ENCODE data around the gene SDE2.

SDE2 gene

DNA sequence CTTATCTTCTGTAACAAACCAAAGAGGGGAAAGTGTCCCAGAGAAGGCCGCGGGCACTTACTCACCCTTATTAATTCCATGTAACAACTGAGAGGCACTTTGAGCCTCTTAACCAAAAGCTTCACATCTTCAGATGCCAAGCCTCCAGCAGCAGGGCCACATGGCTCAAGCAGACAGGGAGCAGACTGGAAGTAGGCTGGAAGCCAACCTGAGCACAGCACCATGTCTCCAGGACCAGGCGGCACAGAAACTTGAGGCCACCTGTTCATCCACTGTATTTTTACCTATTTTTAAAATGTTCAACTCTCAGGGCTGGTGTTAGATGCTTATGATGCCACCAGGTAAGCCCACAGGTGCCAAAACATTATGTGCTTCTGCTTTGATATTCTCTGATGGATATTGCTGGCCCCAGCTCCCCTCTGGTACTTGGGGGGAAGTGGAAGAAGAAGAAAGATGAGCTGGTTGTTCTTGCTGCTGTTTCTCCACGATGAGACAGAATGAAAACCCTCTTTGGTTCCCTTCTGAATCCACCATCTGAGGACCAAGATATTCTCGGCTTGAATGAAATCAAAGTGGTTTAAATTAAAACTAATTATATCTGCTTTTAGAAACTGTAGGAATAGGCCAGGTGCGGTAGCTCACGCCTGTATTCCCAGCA is 30.6 kb upstream of the SDE2 start:
- Histone ChIP-seq H3K36me3 (replicated peaks) (no peaks in the 10 kb centered on the region), H3K27me3 (replicated peaks) (no peaks in the 10 kb centered on the region), H3K27ac (no peak overlapping the region), H3K4me3 (ENCODE audit: low read depth, low read length) (no peak overlapping the region)
- in situ Hi-C loops (cut with HindIII; ENCODE audit: low pct_ligation_motif_present, low sequenced_read_pairs) = no loop called here
- no peak for TF ChIP-seq CTCF (IDR thresholded peaks at IDR 0.05; ENCODE audit: low read depth, low read length, missing control alignments)
- no peak for DNase-seq

GRCh38 chr1:226029093-226029496 is 30.0 kb upstream of the SDE2 start:
- Histone ChIP-seq H3K36me3 (replicated peaks) (no peaks in the 10 kb centered on the region), H3K4me3 (ENCODE audit: low read depth, low read length) (no peak overlapping the region), H3K27ac (no peak overlapping the region), H3K27me3 (replicated peaks) (no peaks in the 10 kb centered on the region)
- TF ChIP-seq CTCF (IDR thresholded peaks at IDR 0.05; ENCODE audit: low read depth, low read length, missing control alignments) = no peak
- in situ Hi-C loops (cut with HindIII; ENCODE audit: low pct_ligation_motif_present, low sequenced_read_pairs) = no loop called here
- DNase-seq = no peak

DNA sequence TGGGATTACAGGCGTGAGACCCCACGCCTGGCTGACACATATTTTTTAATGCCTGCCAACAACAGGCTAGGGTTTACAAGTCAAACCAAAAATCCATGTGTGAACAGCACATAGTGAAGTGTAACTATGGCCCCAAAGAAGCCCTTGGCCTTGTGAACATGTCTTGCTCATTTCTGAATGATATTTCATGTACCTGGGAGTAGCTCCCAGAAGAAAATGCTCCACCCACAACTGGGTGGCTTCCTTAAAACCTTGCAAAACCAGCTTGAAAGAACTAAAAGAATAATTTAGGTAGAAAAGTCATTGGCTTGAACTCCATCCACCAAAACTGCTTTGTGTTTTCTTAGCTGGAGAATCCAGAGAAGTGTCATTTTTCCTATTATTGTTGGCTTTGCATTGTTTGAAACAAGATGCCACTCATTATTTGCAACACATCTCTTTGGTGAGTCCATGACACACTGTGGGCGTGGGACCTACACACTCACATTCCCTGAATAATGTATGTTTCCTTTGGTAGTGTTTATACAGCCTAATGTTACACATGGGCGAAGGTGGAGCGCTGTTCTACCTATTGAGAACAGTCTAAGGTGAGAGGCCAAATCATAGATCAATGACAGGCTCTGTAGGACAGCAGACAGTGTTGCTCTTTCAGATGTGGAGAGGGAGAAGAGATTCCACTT is 28.5 kb upstream of the SDE2 start:
- no peak overlapping the region for H3K27ac ChIP-seq

GRCh38 chr1:226026833-226027232 is 27.7 kb upstream of the SDE2 start:
- in situ Hi-C loops (cut with HindIII; ENCODE audit: low pct_ligation_motif_present, low sequenced_read_pairs) = no loop called here
- no peak for DNase-seq
- no peak for TF ChIP-seq CTCF (IDR thresholded peaks at IDR 0.05; ENCODE audit: low read depth, low read length, missing control alignments)
- Histone ChIP-seq H3K36me3 (replicated peaks) (no peaks in the 10 kb centered on the region), H3K4me3 (ENCODE audit: low read depth, low read length) (no peak overlapping the region), H3K27me3 (replicated peaks) (no peaks in the 10 kb centered on the region), H3K27ac (no peak overlapping the region)

More for the DNA sequence above, 28.5 kb upstream of the SDE2 start:
- DNase-seq = no peak
- Histone ChIP-seq H3K36me3 (replicated peaks) (no peaks in the 10 kb centered on the region), H3K27me3 (replicated peaks) (no peaks in the 10 kb centered on the region), H3K4me3 (ENCODE audit: low read depth, low read length) (no peak overlapping the region)
- in situ Hi-C loops (cut with HindIII; ENCODE audit: low pct_ligation_motif_present, low sequenced_read_pairs) = no loop called here
- TF ChIP-seq CTCF (IDR thresholded peaks at IDR 0.05; ENCODE audit: low read depth, low read length, missing control alignments) = no peak

DNA sequence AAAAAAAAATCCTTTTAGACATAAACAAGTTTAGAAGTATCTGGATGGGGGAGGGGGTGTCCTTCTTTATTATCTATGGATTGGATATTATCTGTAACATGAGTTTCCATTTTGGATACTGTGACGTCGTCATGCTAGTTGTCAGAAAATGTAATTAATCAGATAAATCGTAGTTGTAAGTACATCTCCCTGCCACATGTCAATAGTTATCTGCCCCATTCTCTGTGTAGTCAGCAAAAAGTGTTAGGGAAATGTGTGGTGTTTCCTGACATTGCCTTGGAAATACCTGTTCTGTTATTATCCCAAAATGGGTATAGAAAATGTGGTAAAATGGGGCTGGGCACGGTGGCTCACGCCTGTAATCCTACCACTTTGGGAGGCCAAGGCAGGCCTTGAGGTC is 24.6 kb upstream of the SDE2 start:
- Histone ChIP-seq H3K27me3 (replicated peaks) (no peaks in the 10 kb centered on the region), H3K4me3 (ENCODE audit: low read depth, low read length) (no peak overlapping the region), H3K36me3 (replicated peaks) (no peaks in the 10 kb centered on the region), H3K27ac (no peak overlapping the region)
- TF ChIP-seq CTCF (IDR thresholded peaks at IDR 0.05; ENCODE audit: low read depth, low read length, missing control alignments) = no peak
- in situ Hi-C loops (cut with HindIII; ENCODE audit: low pct_ligation_motif_present, low sequenced_read_pairs) = no loop called here
- no peak for DNase-seq
